SH-SY5Y (cell line): ENCODE results near the gene TRIM9.

Source experiments
- GATA2 ChIP-seq: IDR thresholded peaks from 2 replicates; pipeline ENCODE4 v1.6.1; 2011; ENCODE audit warnings: mild to moderate bottlenecking, low read depth, low read length
- GATA3 ChIP-seq: IDR thresholded peaks from 2 replicates; pipeline ENCODE4 v1.6.1; 2011; ENCODE audit warnings: low read depth, mild to moderate bottlenecking, low read length, moderate library complexity

TRIM9 gene

DNA sequence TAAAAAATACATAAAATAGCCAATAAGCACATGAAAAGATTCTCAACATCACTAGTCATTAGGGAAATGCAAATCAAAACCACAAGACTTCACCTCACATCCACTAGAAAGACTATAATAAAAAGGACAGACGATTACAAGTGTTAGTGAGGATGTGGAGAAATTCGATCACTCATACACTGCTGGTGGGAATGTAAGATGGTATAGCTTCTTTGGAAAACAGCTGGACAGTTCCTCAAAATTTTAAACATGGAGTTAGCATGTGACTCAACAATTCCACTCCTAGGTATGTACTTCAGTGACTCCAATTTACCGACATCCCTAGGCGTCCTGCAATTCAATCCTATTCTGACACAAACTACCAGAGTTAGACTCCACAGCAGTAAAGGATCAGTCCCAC lies 13.7 kb downstream of the TRIM9 start:
- TF ChIP-seq GATA3, result no peak
- TF ChIP-seq GATA2, result no peak

DNA sequence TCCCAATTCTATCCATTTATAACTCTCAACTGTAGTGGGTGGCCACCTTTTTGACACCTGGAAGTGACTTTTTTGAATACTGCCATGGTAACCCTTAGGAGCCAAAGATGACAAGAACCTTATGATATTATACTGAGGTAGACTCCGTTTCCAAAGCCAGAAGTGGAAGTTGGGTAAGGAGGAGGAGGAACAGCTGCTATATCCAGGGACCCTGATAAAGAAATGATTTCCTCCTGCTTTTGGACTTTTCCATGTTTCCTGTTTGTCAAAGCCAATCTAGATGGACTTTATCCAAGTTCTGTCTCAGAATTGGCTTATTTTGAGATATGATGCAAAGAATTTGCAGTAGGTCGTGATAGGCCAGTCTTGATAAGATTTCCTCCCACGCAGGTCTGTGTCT lies 14.3 kb downstream of the TRIM9 start:
- TF ChIP-seq GATA2 (no peak), GATA3 (no peak)

DNA sequence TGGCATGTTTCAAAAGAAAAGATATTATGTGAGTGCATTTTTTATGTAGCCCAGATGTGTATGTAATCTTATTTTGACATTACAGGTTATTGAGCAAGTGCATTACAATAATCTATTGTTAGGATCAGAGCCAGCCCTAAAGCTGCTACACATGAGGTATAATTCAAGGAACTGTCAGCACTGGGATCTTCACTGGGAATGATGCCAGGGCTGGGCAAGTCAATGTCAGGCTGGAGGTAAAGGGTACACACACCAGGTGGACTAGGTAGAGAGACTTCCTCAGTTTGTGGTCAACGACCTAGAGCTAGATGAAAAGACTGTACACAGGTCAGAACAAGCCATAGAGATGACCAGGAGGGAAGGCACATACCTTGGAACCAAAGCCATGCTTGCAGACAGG lies 15.4 kb downstream of the TRIM9 start:
- peak; percentile 61 for TF ChIP-seq GATA2
- TF ChIP-seq GATA3, result no peak

- TF ChIP-seq GATA3 (no peak), GATA2 (no peak)
Observed at GRCh38 chr14:51079085-51079484, 15.8 kb downstream of the TRIM9 start.

- TF ChIP-seq GATA3 (no peak), GATA2 (no peak)
Observed at GRCh38 chr14:51074701-51075385, 20.1 kb downstream of the TRIM9 start.

GRCh38 chr14:51073731-51074130 lies 21.2 kb downstream of the TRIM9 start:
- TF ChIP-seq GATA2, result no peak
- no peak for TF ChIP-seq GATA3

DNA sequence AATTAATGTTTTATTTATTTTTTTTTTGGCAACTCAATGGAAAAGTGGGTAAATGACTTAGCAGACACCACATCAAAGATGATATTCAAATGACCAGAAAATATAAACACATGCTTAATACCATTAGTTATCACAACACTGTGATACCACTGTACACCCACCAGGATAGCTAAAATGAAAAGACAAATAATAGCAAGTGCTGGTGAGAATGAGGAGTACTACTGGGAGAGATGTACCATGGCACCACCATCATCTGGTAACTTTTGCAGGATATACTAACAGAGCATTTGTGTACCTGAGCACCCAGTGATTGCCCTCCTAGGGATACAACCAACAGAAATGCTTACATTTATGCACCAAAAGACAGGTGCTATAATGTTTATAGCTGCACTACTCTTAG lies 21.9 kb downstream of the TRIM9 start:
- TF ChIP-seq GATA3 (no peak), GATA2 (no peak)

- TF ChIP-seq GATA3, result no peak
- no peak for TF ChIP-seq GATA2
Observed at GRCh38 chr14:51071857-51072256, 23.0 kb downstream of the TRIM9 start.

- TF ChIP-seq GATA2, result no peak
- TF ChIP-seq GATA3, result no peak
Observed at GRCh38 chr14:51070726-51071125, 24.2 kb downstream of the TRIM9 start.

GRCh38 chr14:51069055-51069454 lies 25.9 kb downstream of the TRIM9 start:
- no peak for TF ChIP-seq GATA2
- TF ChIP-seq GATA3, result no peak

GRCh38 chr14:51068268-51068667 lies 26.6 kb downstream of the TRIM9 start:
- TF ChIP-seq GATA3 (no peak), GATA2 (no peak)

GRCh38 chr14:51067295-51067694 lies 27.6 kb downstream of the TRIM9 start:
- TF ChIP-seq GATA3 (no peak), GATA2 (no peak)

- TF ChIP-seq GATA2 (no peak), GATA3 (no peak)
Observed at GRCh38 chr14:51066576-51066975, 28.3 kb downstream of the TRIM9 start.

DNA sequence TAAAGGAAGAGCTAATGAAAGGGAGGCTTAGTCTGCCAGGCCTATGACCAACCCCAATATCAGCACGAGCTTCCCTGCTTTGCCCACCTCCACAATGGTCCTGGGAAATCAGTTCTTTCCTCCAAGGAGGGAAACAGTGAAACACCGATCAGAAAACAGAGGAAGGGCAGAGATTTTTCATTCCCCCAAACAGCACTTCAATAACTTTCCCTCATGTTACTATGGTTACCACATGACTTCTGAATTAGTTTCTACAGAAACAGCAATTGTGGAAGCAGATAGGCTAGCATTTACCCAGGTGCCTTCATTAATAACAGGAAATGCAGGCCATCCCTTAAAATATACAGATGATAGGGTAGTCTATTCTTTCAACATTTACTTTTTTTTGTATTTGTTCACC lies 35.9 kb downstream of the TRIM9 start:
- TF ChIP-seq GATA2 (no peak), GATA3 (no peak)

GRCh38 chr14:51058382-51058781 lies 36.5 kb downstream of the TRIM9 start:
- TF ChIP-seq GATA3, result no peak
- TF ChIP-seq GATA2, result no peak

GRCh38 chr14:51056421-51056820 lies 38.5 kb downstream of the TRIM9 start:
- TF ChIP-seq GATA3 (no peak), GATA2 (no peak)
